ENCODE data around the gene CNIH1.

DNA sequence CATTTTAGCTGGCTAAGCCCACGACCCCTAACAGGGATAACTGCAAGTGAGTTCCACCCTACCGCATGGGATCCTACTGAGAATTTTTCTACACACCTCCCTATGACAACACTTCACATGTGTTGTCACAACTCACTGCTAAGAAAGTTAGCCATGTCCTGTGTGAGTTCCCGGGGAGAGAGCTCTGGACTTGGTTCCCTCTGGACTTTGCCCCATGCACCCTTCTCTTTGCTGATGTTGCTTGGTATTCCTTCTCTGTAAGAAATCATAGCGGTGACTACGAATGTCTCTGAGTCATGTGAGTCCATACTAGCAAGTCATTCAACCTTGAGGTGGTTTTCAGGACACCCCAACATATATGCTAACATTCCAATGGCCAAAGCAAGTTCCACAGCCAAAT, 53.8 kb downstream of the CNIH1 start:
- TF ChIP-seq POLR2AphosphoS5 (IDR thresholded peaks at IDR 0.05) (no peak), POLR2A (IDR thresholded peaks at IDR 0.05) (no peak)
